ENCODE data around the gene HTN3.
"Not testable (repeated sequence)": the region's sequence is repeated elsewhere in the genome, so short reads cannot be mapped to it uniquely, and the experiment has no call there.

Gene HTN3

GRCh38 chr4:70023218-70023617 lies 5.0 kb upstream of the HTN3 start:
- no peak overlapping the region for H3K4me3 ChIP-seq (ENCODE audit: insufficient read depth, low read depth, low read length, poor library complexity, severe bottlenecking)
- no peaks in the 10 kb centered on the region for H3K4me1 ChIP-seq (ENCODE audit: control insufficient read depth, insufficient read depth, low read length, poor library complexity, severe bottlenecking)
- H3K9me3 ChIP-seq (ENCODE audit: control insufficient read depth, low read length): no peaks in the 10 kb centered on the region
- no peak overlapping the region for H3K27ac ChIP-seq (ENCODE audit: insufficient read depth, low read length, poor library complexity, severe bottlenecking)
- no peak for DNase-seq
- no peaks in the 10 kb centered on the region for H3K36me3 ChIP-seq (ENCODE audit: control insufficient read depth, insufficient read depth, low read length)
- H3K27me3 ChIP-seq (replicated peaks; ENCODE audit: control insufficient read depth, insufficient read depth, low read length, poor library complexity, severe bottlenecking): no peaks in the 10 kb centered on the region

- Histone ChIP-seq H3K27ac (ENCODE audit: insufficient read depth, low read length, poor library complexity, severe bottlenecking) (no peak overlapping the region), H3K27me3 (replicated peaks; ENCODE audit: control insufficient read depth, insufficient read depth, low read length, poor library complexity, severe bottlenecking) (no peaks in the 10 kb centered on the region), H3K4me1 (ENCODE audit: control insufficient read depth, insufficient read depth, low read length, poor library complexity, severe bottlenecking) (no peaks in the 10 kb centered on the region), H3K9me3 (ENCODE audit: control insufficient read depth, low read length) (no peaks in the 10 kb centered on the region), H3K36me3 (ENCODE audit: control insufficient read depth, insufficient read depth, low read length) (no peaks in the 10 kb centered on the region), H3K4me3 (ENCODE audit: insufficient read depth, low read depth, low read length, poor library complexity, severe bottlenecking) (no peak overlapping the region)
- no peak for DNase-seq
Observed at GRCh38 chr4:70027011-70027410, 1.2 kb upstream of the HTN3 start.

- H3K9me3 ChIP-seq (ENCODE audit: control insufficient read depth, low read length); H3K4me1 ChIP-seq (ENCODE audit: control insufficient read depth, insufficient read depth, low read length, poor library complexity, severe bottlenecking); H3K36me3 ChIP-seq (ENCODE audit: control insufficient read depth, insufficient read depth, low read length); H3K27me3 ChIP-seq (replicated peaks; ENCODE audit: control insufficient read depth, insufficient read depth, low read length, poor library complexity, severe bottlenecking); H3K4me3 ChIP-seq (ENCODE audit: insufficient read depth, low read depth, low read length, poor library complexity, severe bottlenecking); H3K27ac ChIP-seq (ENCODE audit: insufficient read depth, low read length, poor library complexity, severe bottlenecking); DNase-seq: not testable (repeated sequence)
Observed at GRCh38 chr4:70037559-70037958, 9.3 kb downstream of the HTN3 start.

GRCh38 chr4:70039928-70040327 lies 11.7 kb downstream of the HTN3 start:
- H3K27me3 ChIP-seq (replicated peaks; ENCODE audit: control insufficient read depth, insufficient read depth, low read length, poor library complexity, severe bottlenecking); H3K9me3 ChIP-seq (ENCODE audit: control insufficient read depth, low read length); H3K27ac ChIP-seq (ENCODE audit: insufficient read depth, low read length, poor library complexity, severe bottlenecking); H3K4me1 ChIP-seq (ENCODE audit: control insufficient read depth, insufficient read depth, low read length, poor library complexity, severe bottlenecking); H3K36me3 ChIP-seq (ENCODE audit: control insufficient read depth, insufficient read depth, low read length); DNase-seq; H3K4me3 ChIP-seq (ENCODE audit: insufficient read depth, low read depth, low read length, poor library complexity, severe bottlenecking): not testable (repeated sequence)

- H3K27me3 ChIP-seq (replicated peaks; ENCODE audit: control insufficient read depth, insufficient read depth, low read length, poor library complexity, severe bottlenecking): no peaks in the 10 kb centered on the region
- H3K4me3 ChIP-seq (ENCODE audit: insufficient read depth, low read depth, low read length, poor library complexity, severe bottlenecking): no peak overlapping the region
- no peaks in the 10 kb centered on the region for H3K36me3 ChIP-seq (ENCODE audit: control insufficient read depth, insufficient read depth, low read length)
- no peak overlapping the region for H3K27ac ChIP-seq (ENCODE audit: insufficient read depth, low read length, poor library complexity, severe bottlenecking)
- H3K4me1 ChIP-seq (ENCODE audit: control insufficient read depth, insufficient read depth, low read length, poor library complexity, severe bottlenecking): no peaks in the 10 kb centered on the region
- no peak for DNase-seq
- no peaks in the 10 kb centered on the region for H3K9me3 ChIP-seq (ENCODE audit: control insufficient read depth, low read length)
Observed at GRCh38 chr4:70041652-70042286, 13.5 kb downstream of the HTN3 start.

- not testable (repeated sequence) for H3K4me1 ChIP-seq (ENCODE audit: control insufficient read depth, insufficient read depth, low read length, poor library complexity, severe bottlenecking); H3K36me3 ChIP-seq (ENCODE audit: control insufficient read depth, insufficient read depth, low read length); H3K27me3 ChIP-seq (replicated peaks; ENCODE audit: control insufficient read depth, insufficient read depth, low read length, poor library complexity, severe bottlenecking); DNase-seq; H3K27ac ChIP-seq (ENCODE audit: insufficient read depth, low read length, poor library complexity, severe bottlenecking); H3K4me3 ChIP-seq (ENCODE audit: insufficient read depth, low read depth, low read length, poor library complexity, severe bottlenecking); H3K9me3 ChIP-seq (ENCODE audit: control insufficient read depth, low read length)
Observed at GRCh38 chr4:70050138-70050537, 21.9 kb downstream of the HTN3 start, which contains the start of gene HTN1. TSS of gene HTN1 (plus strand) at chr4:70050438. CDS start at chr4:70053077, 2,639 bp downstream.

GRCh38 chr4:70056534-70056933 lies 28.3 kb downstream of the HTN3 start:
- H3K27me3 ChIP-seq (replicated peaks; ENCODE audit: control insufficient read depth, insufficient read depth, low read length, poor library complexity, severe bottlenecking); H3K9me3 ChIP-seq (ENCODE audit: control insufficient read depth, low read length); H3K36me3 ChIP-seq (ENCODE audit: control insufficient read depth, insufficient read depth, low read length); DNase-seq; H3K4me1 ChIP-seq (ENCODE audit: control insufficient read depth, insufficient read depth, low read length, poor library complexity, severe bottlenecking); H3K4me3 ChIP-seq (ENCODE audit: insufficient read depth, low read depth, low read length, poor library complexity, severe bottlenecking); H3K27ac ChIP-seq (ENCODE audit: insufficient read depth, low read length, poor library complexity, severe bottlenecking): not testable (repeated sequence)

GRCh38 chr4:70057651-70058050 lies 29.4 kb downstream of the HTN3 start:
- no peak for DNase-seq
- Histone ChIP-seq H3K27me3 (replicated peaks; ENCODE audit: control insufficient read depth, insufficient read depth, low read length, poor library complexity, severe bottlenecking) (no peaks in the 10 kb centered on the region), H3K36me3 (ENCODE audit: control insufficient read depth, insufficient read depth, low read length) (no peaks in the 10 kb centered on the region), H3K9me3 (ENCODE audit: control insufficient read depth, low read length) (no peaks in the 10 kb centered on the region), H3K4me1 (ENCODE audit: control insufficient read depth, insufficient read depth, low read length, poor library complexity, severe bottlenecking) (no peaks in the 10 kb centered on the region), H3K4me3 (ENCODE audit: insufficient read depth, low read depth, low read length, poor library complexity, severe bottlenecking) (no peak overlapping the region), H3K27ac (ENCODE audit: insufficient read depth, low read length, poor library complexity, severe bottlenecking) (no peak overlapping the region)

- DNase-seq: no peak
- Histone ChIP-seq H3K27me3 (replicated peaks; ENCODE audit: control insufficient read depth, insufficient read depth, low read length, poor library complexity, severe bottlenecking) (no peaks in the 10 kb centered on the region), H3K9me3 (ENCODE audit: control insufficient read depth, low read length) (no peaks in the 10 kb centered on the region), H3K27ac (ENCODE audit: insufficient read depth, low read length, poor library complexity, severe bottlenecking) (no peak overlapping the region), H3K36me3 (ENCODE audit: control insufficient read depth, insufficient read depth, low read length) (no peaks in the 10 kb centered on the region), H3K4me3 (ENCODE audit: insufficient read depth, low read depth, low read length, poor library complexity, severe bottlenecking) (no peak overlapping the region), H3K4me1 (ENCODE audit: control insufficient read depth, insufficient read depth, low read length, poor library complexity, severe bottlenecking) (no peaks in the 10 kb centered on the region)
Observed at GRCh38 chr4:70059149-70059548, 30.9 kb downstream of the HTN3 start.

- DNase-seq: no peak
- Histone ChIP-seq H3K4me1 (ENCODE audit: control insufficient read depth, insufficient read depth, low read length, poor library complexity, severe bottlenecking) (no peaks in the 10 kb centered on the region), H3K36me3 (ENCODE audit: control insufficient read depth, insufficient read depth, low read length) (no peaks in the 10 kb centered on the region), H3K9me3 (ENCODE audit: control insufficient read depth, low read length) (no peaks in the 10 kb centered on the region), H3K27ac (ENCODE audit: insufficient read depth, low read length, poor library complexity, severe bottlenecking) (no peak overlapping the region), H3K4me3 (ENCODE audit: insufficient read depth, low read depth, low read length, poor library complexity, severe bottlenecking) (no peak overlapping the region), H3K27me3 (replicated peaks; ENCODE audit: control insufficient read depth, insufficient read depth, low read length, poor library complexity, severe bottlenecking) (no peaks in the 10 kb centered on the region)
Observed at GRCh38 chr4:70062000-70062399, 33.7 kb downstream of the HTN3 start.
